GM21423 (cell line): ENCODE data around the gene CDHR2.

Source experiments
- ATAC-seq: cut with Tn5 transposase; IDR thresholded peaks from one replicate; pipeline ENCODE4 v1.9.1; 2021; ENCODE audit warnings: mild to moderate bottlenecking, moderate library complexity; ENCODE audit not compliant: unreplicated experiment

CDHR2 gene

GRCh38 chr5:176636426-176636825, 87.3 kb downstream of the CDHR2 start:
- no peak for ATAC-seq

- no peak for ATAC-seq
Observed at GRCh38 chr5:176637556-176637955, 88.4 kb downstream of the CDHR2 start.

- ATAC-seq = no peak
Observed at GRCh38 chr5:176638437-176638836, 89.3 kb downstream of the CDHR2 start.

- ATAC-seq = no peak
Observed at GRCh38 chr5:176639208-176639607, 90.1 kb downstream of the CDHR2 start.

- no peak for ATAC-seq
Observed at GRCh38 chr5:176639981-176640380, 90.8 kb downstream of the CDHR2 start.

GRCh38 chr5:176640616-176641015, 91.5 kb downstream of the CDHR2 start:
- no peak for ATAC-seq

- no peak for ATAC-seq
Observed at GRCh38 chr5:176642675-176643490, 93.7 kb downstream of the CDHR2 start.

- no peak for ATAC-seq
Observed at GRCh38 chr5:176643491-176644219, 94.5 kb downstream of the CDHR2 start.

GRCh38 chr5:176644294-176644693, 95.2 kb downstream of the CDHR2 start:
- ATAC-seq = no peak

GRCh38 chr5:176644878-176645670, 95.9 kb downstream of the CDHR2 start:
- ATAC-seq = no peak
